C4-2B (cell line): ENCODE data around the gene EEIG2.

Experiments
- ZFX ChIP-seq: fragments of 450-650 bp; IDR thresholded peaks from 2 replicates; pipeline ENCODE4 v1.6.1; 2017
- TF ChIP-seq, protein P1 (sequence below): fragments of 450-650 bp; conservative IDR thresholded peaks from 2 replicates; pipeline ENCODE4 v1.5.1; 2017; ENCODE audit warnings: mild to moderate bottlenecking

GRCh38 chr1:108521990-108522393 lies 37.9 kb upstream of the EEIG2 start:
- TF ChIP-seq, protein P1, sequence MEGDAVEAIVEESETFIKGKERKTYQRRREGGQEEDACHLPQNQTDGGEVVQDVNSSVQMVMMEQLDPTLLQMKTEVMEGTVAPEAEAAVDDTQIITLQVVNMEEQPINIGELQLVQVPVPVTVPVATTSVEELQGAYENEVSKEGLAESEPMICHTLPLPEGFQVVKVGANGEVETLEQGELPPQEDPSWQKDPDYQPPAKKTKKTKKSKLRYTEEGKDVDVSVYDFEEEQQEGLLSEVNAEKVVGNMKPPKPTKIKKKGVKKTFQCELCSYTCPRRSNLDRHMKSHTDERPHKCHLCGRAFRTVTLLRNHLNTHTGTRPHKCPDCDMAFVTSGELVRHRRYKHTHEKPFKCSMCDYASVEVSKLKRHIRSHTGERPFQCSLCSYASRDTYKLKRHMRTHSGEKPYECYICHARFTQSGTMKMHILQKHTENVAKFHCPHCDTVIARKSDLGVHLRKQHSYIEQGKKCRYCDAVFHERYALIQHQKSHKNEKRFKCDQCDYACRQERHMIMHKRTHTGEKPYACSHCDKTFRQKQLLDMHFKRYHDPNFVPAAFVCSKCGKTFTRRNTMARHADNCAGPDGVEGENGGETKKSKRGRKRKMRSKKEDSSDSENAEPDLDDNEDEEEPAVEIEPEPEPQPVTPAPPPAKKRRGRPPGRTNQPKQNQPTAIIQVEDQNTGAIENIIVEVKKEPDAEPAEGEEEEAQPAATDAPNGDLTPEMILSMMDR: no peak
- no peak for TF ChIP-seq ZFX
